Parathyroid adenoma (tissue), 2 donors: Measurements from ENCODE around the gene KATNIP.
A peak's percentile ranks its signal among the peaks of the same experiment; 100 is the strongest.

Source experiments
- H2AFZ ChIP-seq: fragments of 300-600 bp; sonication (generic); one replicate; pipeline ENCODE4 v1.7.0; 2017; ENCODE audit warnings: antibody characterized with exemption, mild to moderate bottlenecking
- H3K27ac ChIP-seq: fragments of 300-600 bp; sonication (generic); one replicate; pipeline ENCODE4 v1.7.0; 2017
- H3K27me3 ChIP-seq: fragments of 300-600 bp; sonication (generic); one replicate; pipeline ENCODE4 v1.7.0; 2017; ENCODE audit warnings: low read length; ENCODE audit not compliant: control insufficient read depth, insufficient read depth
- H3K36me3 ChIP-seq: fragments of 300-600 bp; sonication (generic); one replicate; pipeline ENCODE4 v1.7.0; 2017; ENCODE audit warnings: low read length; ENCODE audit not compliant: control insufficient read depth, insufficient read depth
- H3K4me1 ChIP-seq: fragments of 300-600 bp; sonication (generic); one replicate; pipeline ENCODE4 v1.7.0; 2017; ENCODE audit warnings: control low read depth
- H3K4me2 ChIP-seq: fragments of 300-600 bp; sonication (generic); one replicate; pipeline ENCODE4 v1.7.0; 2017; ENCODE audit warnings: low read length
- H3K4me3 ChIP-seq: fragments of 300-600 bp; sonication (generic); one replicate; pipeline ENCODE4 v1.7.0; 2017; ENCODE audit warnings: low read depth, low read length
- H3K79me2 ChIP-seq: fragments of 300-600 bp; sonication (generic); one replicate; pipeline ENCODE4 v1.7.0; 2017; ENCODE audit warnings: control low read depth
- H3K9ac ChIP-seq: fragments of 300-600 bp; sonication (generic); one replicate; pipeline ENCODE4 v1.7.0; 2017; ENCODE audit warnings: mild to moderate bottlenecking
- H3K9me3 ChIP-seq: fragments of 300-600 bp; sonication (generic); one replicate; pipeline ENCODE4 v1.7.0; 2017; ENCODE audit warnings: low read length; ENCODE audit not compliant: control insufficient read depth
- CTCF ChIP-seq: fragments of 300-600 bp; sonication (generic); IDR thresholded peaks from one replicate; pipeline ENCODE4 v1.7.0; 2017; ENCODE audit warnings: antibody characterized with exemption, mild to moderate bottlenecking
- donor health status: primary hyperparathyroidism.

The KATNIP gene

DNA sequence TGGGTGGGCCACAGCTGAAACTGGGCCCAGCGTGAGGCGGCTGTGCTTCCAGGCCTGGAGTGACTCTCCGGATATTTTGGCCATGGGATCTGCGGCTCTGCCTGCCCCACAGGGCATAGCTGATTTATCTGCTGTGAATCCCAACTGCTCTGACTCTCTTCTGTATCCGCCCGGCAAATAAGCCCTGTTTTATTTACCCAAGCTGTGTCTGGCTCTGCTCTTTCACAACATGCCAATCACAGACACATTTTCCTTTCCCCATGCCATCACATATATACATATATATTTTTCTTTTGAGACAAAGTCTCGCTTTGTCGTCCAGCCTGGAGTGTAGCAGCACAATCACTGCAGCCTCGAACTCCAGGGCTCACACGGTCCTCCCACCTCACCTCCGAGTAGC, 33.6 kb upstream of the KATNIP start:
- TF ChIP-seq CTCF: no peak
- Histone ChIP-seq H3K9me3 (no peaks in the 10 kb centered on the region), H3K27me3 (no peaks in the 10 kb centered on the region), H3K4me3 (no peak overlapping the region), H3K79me2 (no peaks in the 10 kb centered on the region), H3K27ac (no peak overlapping the region), H3K9ac (no peak overlapping the region), H3K4me1 (peaks cover 12% of the 10 kb centered on the region), H3K4me2 (no peak overlapping the region), H2AFZ (no peak overlapping the region), H3K36me3 (no peaks in the 10 kb centered on the region)

GRCh38 chr16:27517664-27518063, 32.3 kb upstream of the KATNIP start:
- Histone ChIP-seq H2AFZ (no peak overlapping the region), H3K27me3 (no peaks in the 10 kb centered on the region), H3K9ac (no peak overlapping the region), H3K4me3 (no peak overlapping the region), H3K27ac (no peak overlapping the region), H3K4me1 (no peaks in the 10 kb centered on the region), H3K36me3 (no peaks in the 10 kb centered on the region), H3K4me2 (no peak overlapping the region), H3K9me3 (no peaks in the 10 kb centered on the region), H3K79me2 (no peaks in the 10 kb centered on the region)
- TF ChIP-seq CTCF: no peak

GRCh38 chr16:27518226-27518625, 31.7 kb upstream of the KATNIP start:
- H3K27ac ChIP-seq: no peak overlapping the region
- H3K36me3 ChIP-seq: no peaks in the 10 kb centered on the region
- H3K4me2 ChIP-seq: no peak overlapping the region
- H3K9me3 ChIP-seq: no peaks in the 10 kb centered on the region
- no peaks in the 10 kb centered on the region for H3K27me3 ChIP-seq
- no peak overlapping the region for H3K9ac ChIP-seq
- TF ChIP-seq CTCF: no peak
- no peaks in the 10 kb centered on the region for H3K79me2 ChIP-seq
- H3K4me3 ChIP-seq: no peak overlapping the region
- H3K4me1 ChIP-seq: no peaks in the 10 kb centered on the region
- no peak overlapping the region for H2AFZ ChIP-seq

DNA sequence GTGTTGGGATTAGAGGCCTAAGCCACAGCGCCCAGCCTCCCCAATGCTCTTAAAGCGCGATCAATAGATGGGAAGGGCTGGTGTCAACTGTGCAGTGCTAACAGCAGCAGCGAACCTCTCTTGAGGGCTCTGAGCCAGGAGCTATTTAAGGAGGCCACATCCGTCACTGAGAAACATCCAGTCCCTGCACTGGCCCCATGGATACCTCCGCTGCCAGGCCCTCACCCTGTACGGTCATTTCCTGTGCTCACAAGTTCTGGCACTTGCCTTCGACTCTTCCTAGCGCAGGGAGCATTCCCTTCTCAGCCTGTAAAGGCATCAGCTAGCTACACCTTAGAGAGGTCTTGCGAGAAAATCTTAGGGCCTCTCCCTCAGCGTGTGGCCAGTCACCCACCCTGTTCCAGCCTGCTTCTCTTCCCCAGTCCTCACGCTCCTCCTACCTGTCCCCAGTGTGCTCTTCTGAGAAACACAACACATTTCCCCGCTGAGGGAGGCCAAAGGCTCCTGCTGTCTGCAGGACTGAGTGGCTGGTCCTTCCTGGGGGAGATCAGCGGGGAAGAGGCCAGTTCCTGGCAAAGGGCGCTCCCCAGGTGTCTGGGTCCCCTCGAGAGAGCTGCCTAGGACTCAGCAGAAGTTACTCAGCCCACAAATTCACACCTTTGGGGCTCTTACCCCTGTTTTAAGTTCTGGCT, 28.8 kb upstream of the KATNIP start:
- no peak overlapping the region for H2AFZ ChIP-seq
- no peaks in the 10 kb centered on the region for H3K79me2 ChIP-seq
- no peaks in the 10 kb centered on the region for H3K27me3 ChIP-seq
- H3K27ac ChIP-seq: peak overlapping the region; percentile 66
- H3K4me2 ChIP-seq: no peak overlapping the region
- no peak overlapping the region for H3K4me3 ChIP-seq
- H3K9ac ChIP-seq: no peak overlapping the region
- no peak for TF ChIP-seq CTCF
- no peaks in the 10 kb centered on the region for H3K9me3 ChIP-seq
- H3K36me3 ChIP-seq: no peaks in the 10 kb centered on the region
- H3K4me1 ChIP-seq: no peaks in the 10 kb centered on the region

GRCh38 chr16:27522173-27522707, 27.7 kb upstream of the KATNIP start:
- TF ChIP-seq CTCF: no peak
- no peak overlapping the region for H3K9ac ChIP-seq
- no peak overlapping the region for H3K4me3 ChIP-seq
- H3K4me1 ChIP-seq: no peaks in the 10 kb centered on the region
- H3K79me2 ChIP-seq: peaks cover 4% of the 10 kb centered on the region
- H3K4me2 ChIP-seq: no peak overlapping the region
- H3K27me3 ChIP-seq: no peaks in the 10 kb centered on the region
- no peak overlapping the region for H2AFZ ChIP-seq
- no peaks in the 10 kb centered on the region for H3K36me3 ChIP-seq
- H3K27ac ChIP-seq: no peak overlapping the region
- no peaks in the 10 kb centered on the region for H3K9me3 ChIP-seq
